Measurements from ENCODE around the gene TRAF3IP1. TPM values are rescaled to one million over a fixed set of nuclear protein-coding genes. Genes with fewer than 3 reads are reported as not detected.

Gene TRAF3IP1
- total and polyA plus RNA-seq, 2 of the 13 experiments (the other 11 are each of a cell fraction or from before 2014, with no cell fraction given): 4.1 to 12.9 TPM

DNA sequence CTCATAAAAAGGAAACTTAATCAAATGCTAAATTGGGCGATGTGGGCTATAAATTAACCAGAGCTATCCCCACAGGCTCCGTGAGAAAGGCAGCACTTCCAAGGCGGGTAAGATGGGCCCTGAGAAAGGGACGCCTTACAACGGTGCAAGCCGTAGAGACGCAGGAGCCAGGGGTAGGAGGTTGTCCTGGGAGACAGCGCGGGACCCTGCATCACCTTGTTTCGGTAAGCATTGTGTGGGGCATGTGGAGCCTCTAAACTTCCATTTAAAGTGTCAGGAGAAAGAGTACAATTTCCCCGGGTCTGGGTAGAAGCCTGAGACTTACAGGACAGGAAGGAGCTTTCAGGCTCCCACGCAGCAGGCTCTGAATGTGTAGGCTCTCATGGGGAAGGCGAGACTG, 30.7 kb upstream of the TRAF3IP1 start (continued):
- TF ChIP-seq, protein P1, sequence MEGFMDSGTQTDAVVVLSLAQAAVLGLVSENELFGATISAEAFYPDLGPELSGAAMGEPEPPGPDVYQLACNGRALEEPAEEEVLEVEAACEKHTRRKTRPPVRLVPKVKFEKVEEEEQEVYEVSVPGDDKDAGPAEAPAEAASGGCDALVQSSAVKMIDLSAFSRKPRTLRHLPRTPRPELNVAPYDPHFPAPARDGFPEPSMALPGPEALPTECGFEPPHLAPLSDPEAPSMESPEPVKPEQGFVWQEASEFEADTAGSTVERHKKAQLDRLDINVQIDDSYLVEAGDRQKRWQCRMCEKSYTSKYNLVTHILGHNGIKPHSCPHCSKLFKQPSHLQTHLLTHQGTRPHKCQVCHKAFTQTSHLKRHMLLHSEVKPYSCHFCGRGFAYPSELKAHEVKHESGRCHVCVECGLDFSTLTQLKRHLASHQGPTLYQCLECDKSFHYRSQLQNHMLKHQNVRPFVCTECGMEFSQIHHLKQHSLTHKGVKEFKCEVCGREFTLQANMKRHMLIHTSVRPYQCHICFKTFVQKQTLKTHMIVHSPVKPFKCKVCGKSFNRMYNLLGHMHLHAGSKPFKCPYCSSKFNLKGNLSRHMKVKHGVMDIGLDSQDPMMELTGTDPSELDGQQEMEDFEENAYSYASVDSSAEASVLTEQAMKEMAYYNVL (CRISPR knock-in tag; IDR thresholded peaks at IDR 0.05; ENCODE audit: borderline replicate concordance): no peak
- TF ChIP-seq, protein P2, sequence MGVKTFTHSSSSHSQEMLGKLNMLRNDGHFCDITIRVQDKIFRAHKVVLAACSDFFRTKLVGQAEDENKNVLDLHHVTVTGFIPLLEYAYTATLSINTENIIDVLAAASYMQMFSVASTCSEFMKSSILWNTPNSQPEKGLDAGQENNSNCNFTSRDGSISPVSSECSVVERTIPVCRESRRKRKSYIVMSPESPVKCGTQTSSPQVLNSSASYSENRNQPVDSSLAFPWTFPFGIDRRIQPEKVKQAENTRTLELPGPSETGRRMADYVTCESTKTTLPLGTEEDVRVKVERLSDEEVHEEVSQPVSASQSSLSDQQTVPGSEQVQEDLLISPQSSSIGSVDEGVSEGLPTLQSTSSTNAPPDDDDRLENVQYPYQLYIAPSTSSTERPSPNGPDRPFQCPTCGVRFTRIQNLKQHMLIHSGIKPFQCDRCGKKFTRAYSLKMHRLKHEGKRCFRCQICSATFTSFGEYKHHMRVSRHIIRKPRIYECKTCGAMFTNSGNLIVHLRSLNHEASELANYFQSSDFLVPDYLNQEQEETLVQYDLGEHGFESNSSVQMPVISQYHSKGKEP (CRISPR knock-in tag; IDR thresholded peaks at IDR 0.05): no peak
- 0 out of 2 replicates have a peak, but pooled peaks have one; percentile 2 for TF ChIP-seq CC2D1A (CRISPR knock-in tag; IDR thresholded peaks at IDR 0.05)

DNA sequence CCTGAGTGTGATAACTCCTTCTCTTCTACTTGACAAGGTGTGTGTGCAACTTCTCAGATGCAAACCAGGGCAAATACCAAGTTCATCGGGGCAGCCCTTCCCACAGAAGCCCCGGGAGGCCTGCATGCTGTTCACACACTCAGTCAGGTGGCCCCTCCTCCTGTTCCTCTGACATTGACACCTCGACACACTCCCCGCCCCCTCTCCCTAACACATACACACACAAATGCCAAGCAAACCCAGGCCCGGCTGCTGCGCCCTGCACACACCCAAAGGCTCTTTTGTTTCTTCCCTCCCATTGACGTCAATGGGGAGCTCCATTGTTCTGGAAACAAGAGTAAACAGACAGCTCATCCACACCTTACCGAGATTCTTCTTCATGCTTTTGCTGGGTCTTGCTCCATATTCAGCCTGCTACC, 30.2 kb upstream of the TRAF3IP1 start:
- Histone ChIP-seq H3K9me3 (ENCODE audit: low read length) (no peaks in the 10 kb centered on the region), H3K27ac (ENCODE audit: extremely low read length, insufficient read depth, low read length) (peak overlapping the region; percentile 99), H3K79me2 (ENCODE audit: insufficient read depth, low read length) (peaks cover 31% of the 10 kb centered on the region), H4K20me1 (ENCODE audit: insufficient read depth, low read length) (peaks cover 4% of the 10 kb centered on the region; the same call in 1 of the 2 replicates), H3K4me3 (replicated peaks in 1 of 3; ENCODE audit: insufficient read depth in 1 of 3, low read depth in 2 of 3, low read length in 3 of 3) (peak overlapping the region in 2 of 3 experiments; percentile 65 to 99; a peak in 3 of 6 replicates), H3K9ac (ENCODE audit: insufficient read depth, low read depth, low read length) (peak overlapping the region; percentile 99), H3K36me3 (replicated peaks in 1 of 2; ENCODE audit: control insufficient read depth in 1 of 2, insufficient read depth in 2 of 2, low read length in 2 of 2) (no peaks in the 10 kb centered on the region), H2AFZ (ENCODE audit: low read length) (no peak overlapping the region), H3K4me1 (ENCODE audit: insufficient read depth, low read length) (peaks cover 63% of the 10 kb centered on the region), H3K4me2 (ENCODE audit: low read depth, low read length) (peak overlapping the region; percentile 95), H3K27me3 (ENCODE audit: control insufficient read depth in 1 of 2, insufficient read depth in 2 of 2, low read length in 2 of 2) (no peaks in the 10 kb centered on the region; a peak in 1 of 5 replicates)
- in situ Hi-C loops (cut with HindIII; ENCODE audit: extremely low pct_ligation_motif_present, low pct_unique_long_range_greater_than_20kb): no loop called here
- ChIA-PET CTCF (ENCODE audit: low intra/inter-chr PET ratio, low total read pairs) (no interaction called here), POLR2A (interaction anchor here (1.0 to 7.3 kb wide), 5 partner anchors 10 to 51 kb away, joined by 4 to 44 read pairs (median 13); partner anchors contain the start of genes HES6 and TRAF3IP1)
- intact Hi-C loops (cut with micrococcal nuclease; ENCODE audit: unreplicated experiment): no loop called here
- BruUV-seq (replicated peaks): no TSS peak
- ATAC-seq (peak; percentile 2; the same call in 1 of the 3 replicates), DNase-seq (ENCODE audit: low spot score) (peak; percentile 83), FAIRE-seq (no peak)
- 3% methylated on average over 8 of the region's 8 CpGs for WGBS (ENCODE audit: low lambda C conversion rate)
- TF ChIP-seq ZZZ3 (CRISPR knock-in tag; IDR thresholded peaks at IDR 0.05; ENCODE audit: borderline replicate concordance) (no peak), FOXJ3 (CRISPR knock-in tag; IDR thresholded peaks at IDR 0.05; ENCODE audit: borderline replicate concordance) (0 out of 2 replicates have a peak, but pooled peaks have one; percentile 36), FOXA3 (CRISPR knock-in tag; IDR thresholded peaks at IDR 0.05) (peak; percentile 33; the same call in 1 of the 2 replicates), NFYC (CRISPR knock-in tag; IDR thresholded peaks at IDR 0.05) (no peak), ZNF501 (CRISPR knock-in tag; IDR thresholded peaks at IDR 0.05) (0 out of 2 replicates have a peak, but pooled peaks have one; percentile 0), YEATS4 (CRISPR knock-in tag; IDR thresholded peaks at IDR 0.05; ENCODE audit: borderline replicate concordance) (peak; percentile 38; the same call in 1 of the 2 replicates)
- TF ChIP-seq, protein P3, sequence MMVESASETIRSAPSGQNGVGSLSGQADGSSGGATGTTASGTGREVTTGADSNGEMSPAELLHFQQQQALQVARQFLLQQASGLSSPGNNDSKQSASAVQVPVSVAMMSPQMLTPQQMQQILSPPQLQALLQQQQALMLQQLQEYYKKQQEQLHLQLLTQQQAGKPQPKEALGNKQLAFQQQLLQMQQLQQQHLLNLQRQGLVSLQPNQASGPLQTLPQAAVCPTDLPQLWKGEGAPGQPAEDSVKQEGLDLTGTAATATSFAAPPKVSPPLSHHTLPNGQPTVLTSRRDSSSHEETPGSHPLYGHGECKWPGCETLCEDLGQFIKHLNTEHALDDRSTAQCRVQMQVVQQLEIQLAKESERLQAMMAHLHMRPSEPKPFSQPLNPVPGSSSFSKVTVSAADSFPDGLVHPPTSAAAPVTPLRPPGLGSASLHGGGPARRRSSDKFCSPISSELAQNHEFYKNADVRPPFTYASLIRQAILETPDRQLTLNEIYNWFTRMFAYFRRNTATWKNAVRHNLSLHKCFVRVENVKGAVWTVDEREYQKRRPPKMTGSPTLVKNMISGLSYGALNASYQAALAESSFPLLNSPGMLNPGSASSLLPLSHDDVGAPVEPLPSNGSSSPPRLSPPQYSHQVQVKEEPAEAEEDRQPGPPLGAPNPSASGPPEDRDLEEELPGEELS (CRISPR knock-in tag; IDR thresholded peaks at IDR 0.05): 0 out of 2 replicates have a peak, but pooled peaks have one; percentile 25
- TF ChIP-seq, protein P4, sequence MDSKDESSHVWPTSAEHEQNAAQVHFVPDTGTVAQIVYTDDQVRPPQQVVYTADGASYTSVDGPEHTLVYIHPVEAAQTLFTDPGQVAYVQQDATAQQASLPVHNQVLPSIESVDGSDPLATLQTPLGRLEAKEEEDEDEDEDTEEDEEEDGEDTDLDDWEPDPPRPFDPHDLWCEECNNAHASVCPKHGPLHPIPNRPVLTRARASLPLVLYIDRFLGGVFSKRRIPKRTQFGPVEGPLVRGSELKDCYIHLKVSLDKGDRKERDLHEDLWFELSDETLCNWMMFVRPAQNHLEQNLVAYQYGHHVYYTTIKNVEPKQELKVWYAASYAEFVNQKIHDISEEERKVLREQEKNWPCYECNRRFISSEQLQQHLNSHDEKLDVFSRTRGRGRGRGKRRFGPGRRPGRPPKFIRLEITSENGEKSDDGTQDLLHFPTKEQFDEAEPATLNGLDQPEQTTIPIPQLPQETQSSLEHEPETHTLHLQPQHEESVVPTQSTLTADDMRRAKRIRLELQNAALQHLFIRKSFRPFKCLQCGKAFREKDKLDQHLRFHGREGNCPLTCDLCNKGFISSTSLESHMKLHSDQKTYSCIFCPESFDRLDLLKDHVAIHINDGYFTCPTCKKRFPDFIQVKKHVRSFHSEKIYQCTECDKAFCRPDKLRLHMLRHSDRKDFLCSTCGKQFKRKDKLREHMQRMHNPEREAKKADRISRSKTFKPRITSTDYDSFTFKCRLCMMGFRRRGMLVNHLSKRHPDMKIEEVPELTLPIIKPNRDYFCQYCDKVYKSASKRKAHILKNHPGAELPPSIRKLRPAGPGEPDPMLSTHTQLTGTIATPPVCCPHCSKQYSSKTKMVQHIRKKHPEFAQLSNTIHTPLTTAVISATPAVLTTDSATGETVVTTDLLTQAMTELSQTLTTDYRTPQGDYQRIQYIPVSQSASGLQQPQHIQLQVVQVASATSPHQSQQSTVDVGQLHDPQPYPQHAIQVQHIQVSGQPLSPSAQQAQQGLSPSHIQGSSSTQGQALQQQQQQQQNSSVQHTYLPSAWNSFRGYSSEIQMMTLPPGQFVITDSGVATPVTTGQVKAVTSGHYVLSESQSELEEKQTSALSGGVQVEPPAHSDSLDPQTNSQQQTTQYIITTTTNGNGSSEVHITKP (CRISPR knock-in tag; IDR thresholded peaks at IDR 0.05; ENCODE audit: low read depth): peak; percentile 70; the same call in 1 of the 2 replicates
